GM19193 (cell line): Measurements from ENCODE around the gene ZDHHC19.
A peak's percentile ranks its signal among the peaks of the same experiment; 100 is the strongest.

Experiments used
- POLR2A ChIP-seq: IDR thresholded peaks from 4 replicates; pipeline ENCODE4 v1.6.1; 2011; ENCODE audit not compliant: insufficient read depth, insufficient read length; ENCODE audit errors: extremely low read depth

Gene ZDHHC19

GRCh38 chr3:196193736-196194541, 17.3 kb downstream of the ZDHHC19 start:
- TF ChIP-seq POLR2A: no peak

- no peak for TF ChIP-seq POLR2A
These were observed 18.0 kb downstream of the ZDHHC19 start for GRCh38 chr3:196193133-196193735.

- no peak for TF ChIP-seq POLR2A
These were observed 18.6 kb downstream of the ZDHHC19 start for GRCh38 chr3:196192524-196193051.

- no peak for TF ChIP-seq POLR2A
These were observed 19.1 kb downstream of the ZDHHC19 start for GRCh38 chr3:196192036-196192523.

GRCh38 chr3:196189566-196190347, 21.4 kb downstream of the ZDHHC19 start:
- TF ChIP-seq POLR2A: peak; percentile 39

GRCh38 chr3:196186651-196187573, 24.3 kb downstream of the ZDHHC19 start:
- peak; percentile 66 for TF ChIP-seq POLR2A

GRCh38 chr3:196184881-196185280, 26.3 kb downstream of the ZDHHC19 start:
- TF ChIP-seq POLR2A: no peak

- no peak for TF ChIP-seq POLR2A
These were observed 30.1 kb downstream of the ZDHHC19 start for GRCh38 chr3:196181127-196181546.

GRCh38 chr3:196180346-196180745, 30.9 kb downstream of the ZDHHC19 start:
- TF ChIP-seq POLR2A: no peak

GRCh38 chr3:196179380-196180308, 31.6 kb downstream of the ZDHHC19 start:
- TF ChIP-seq POLR2A: peak; percentile 56

- TF ChIP-seq POLR2A: no peak
These were observed 32.2 kb downstream of the ZDHHC19 start for GRCh38 chr3:196178993-196179379.

GRCh38 chr3:196177967-196178366, 33.2 kb downstream of the ZDHHC19 start:
- TF ChIP-seq POLR2A: no peak

GRCh38 chr3:196177567-196177966, 33.6 kb downstream of the ZDHHC19 start:
- TF ChIP-seq POLR2A: no peak

GRCh38 chr3:196175722-196176121, 35.5 kb downstream of the ZDHHC19 start:
- TF ChIP-seq POLR2A: no peak
